Activated T-cell treated with anti-CD3 and anti-CD28 coated beads, Interleukin-2, amount 50 U/mL, for 72 hours (primary cell): ENCODE data around the gene CSF1R. TPM values are rescaled to one million over a fixed set of nuclear protein-coding genes. Genes with fewer than 3 reads are reported as not detected.

Experiments
- ATAC-seq, 2 donors: fragments of 150-1000 bp; cut with Tn5 transposase; replicated peaks in 1 of 2; 2 replicates each; pipeline ENCODE4 v1.10.0; 2021; ENCODE audit warnings: moderate library complexity in 2 of 2, mild to moderate bottlenecking in 1 of 2
- DNase-seq, 2 donors: peaks; one replicate each; pipeline ENCODE4 v3.0.0; 2021 to 2022; ENCODE audit warnings: mixed read lengths in 1 of 2
- H3K27ac Mint-ChIP-seq: one replicate; pipeline ENCODE4 v1.8.0; 2022; ENCODE audit warnings: mild to moderate bottlenecking, moderate library complexity, mixed read lengths
- H3K27me3 Mint-ChIP-seq: one replicate; pipeline ENCODE4 v1.8.0; 2022; ENCODE audit warnings: low read depth, mixed read lengths
- H3K36me3 Mint-ChIP-seq, 2 donors: one replicate each; pipeline ENCODE4 v1.8.0; 2022; ENCODE audit warnings: mixed read lengths in 2 of 2, mild to moderate bottlenecking in 1 of 2; ENCODE audit not compliant: insufficient read depth in 2 of 2
- H3K4me1 Mint-ChIP-seq: one replicate; pipeline ENCODE4 v1.8.0; 2022; ENCODE audit warnings: low read depth, mixed read lengths
- H3K4me3 Mint-ChIP-seq, 2 donors: one replicate each; pipeline ENCODE4 v1.8.0; 2022; ENCODE audit warnings: mild to moderate bottlenecking in 2 of 2, mixed read lengths in 2 of 2, moderate library complexity in 2 of 2
- H3K9me3 Mint-ChIP-seq, 2 donors: one replicate each; pipeline ENCODE4 v1.8.0; 2022; ENCODE audit warnings: mixed read lengths in 2 of 2
- total RNA-seq, 2 donors: library from RNA; stranded (reverse); gene quantifications; one replicate each; pipeline ENCODE4 v1.2.3, GENCODE V29; 2022

The CSF1R gene
- total RNA-seq, 2 donors from 2014 or later = 1.2 to 1.8 TPM

DNA sequence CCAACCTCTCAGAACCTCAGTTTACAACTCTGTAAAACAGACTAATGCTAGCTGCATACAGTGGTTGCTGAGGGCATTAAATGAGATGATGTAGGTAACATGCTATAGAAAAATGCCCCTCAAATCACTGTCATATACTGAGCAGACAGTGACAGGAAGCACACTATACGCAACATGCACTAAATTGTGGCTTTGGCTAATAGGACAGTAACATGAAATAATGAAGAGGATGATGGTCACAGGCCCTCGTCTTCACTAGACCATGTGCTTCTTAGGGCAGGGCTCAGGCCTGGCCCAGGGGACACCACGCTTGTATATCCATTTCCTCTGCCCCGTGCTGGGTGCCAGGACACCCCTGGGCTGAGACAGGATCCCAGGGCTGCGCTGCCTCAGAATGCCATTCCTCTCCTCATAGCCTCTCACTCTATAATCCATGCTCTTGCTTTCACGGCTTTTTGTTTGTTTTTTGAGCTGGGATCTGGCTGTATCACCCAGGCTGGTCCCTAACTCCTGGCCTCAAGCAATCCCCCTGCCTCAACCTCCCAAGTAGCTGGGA, 18.9 kb downstream of the CSF1R start:
- DNase-seq = no peak
- Mint-ChIP-seq H3K27me3 (peaks cover 7% of the 10 kb centered on the region), H3K27ac (no peak overlapping the region), H3K9me3 (no peaks in the 10 kb centered on the region), H3K4me1 (peaks cover 14% of the 10 kb centered on the region), H3K4me3 (no peak overlapping the region), H3K36me3 (no peaks in the 10 kb centered on the region)
- ATAC-seq = no peak

DNA sequence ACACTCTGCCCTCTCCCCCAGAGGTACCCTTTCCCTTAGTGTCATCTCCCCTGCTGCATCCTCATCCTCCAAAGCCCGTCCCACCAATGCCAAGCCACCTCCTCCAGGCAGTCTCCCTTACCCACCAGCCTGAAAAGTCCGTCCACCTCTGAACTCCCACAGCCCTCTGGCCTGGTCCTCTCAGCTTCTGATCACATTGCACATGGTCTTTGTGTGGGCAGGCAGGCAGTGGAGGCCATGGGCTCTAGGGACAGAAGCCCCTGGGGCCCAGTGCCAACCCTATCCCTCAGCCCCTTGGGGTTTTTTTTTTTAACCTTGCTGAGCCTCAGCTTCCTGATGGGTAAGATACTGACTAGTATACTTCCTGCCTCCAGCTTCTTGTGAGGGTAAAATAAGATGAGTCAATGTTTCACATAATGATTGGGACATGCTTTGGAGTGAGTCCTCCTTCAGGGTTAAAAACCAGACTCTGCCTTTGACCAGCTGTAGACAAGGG, 19.4 kb downstream of the CSF1R start:
- Mint-ChIP-seq H3K27ac (peak overlapping the region; percentile 76), H3K4me3 (peak overlapping the region; percentile 36 to 43), H3K9me3 (no peaks in the 10 kb centered on the region), H3K4me1 (peaks cover 14% of the 10 kb centered on the region), H3K36me3 (no peaks in the 10 kb centered on the region), H3K27me3 (peaks cover 7% of the 10 kb centered on the region)
- DNase-seq (peak; percentile 18 to 27), ATAC-seq (peak; percentile 93 to 97)

GRCh38 chr5:150066436-150066835, 19.9 kb downstream of the CSF1R start:
- H3K27me3 Mint-ChIP-seq = peaks cover 7% of the 10 kb centered on the region
- DNase-seq (no peak), ATAC-seq (no peak)
- H3K36me3 Mint-ChIP-seq = no peaks in the 10 kb centered on the region
- H3K4me3 Mint-ChIP-seq = no peak overlapping the region
- peaks cover 14% of the 10 kb centered on the region for H3K4me1 Mint-ChIP-seq
- no peaks in the 10 kb centered on the region for H3K9me3 Mint-ChIP-seq
- peak overlapping the region; percentile 76 for H3K27ac Mint-ChIP-seq

DNA sequence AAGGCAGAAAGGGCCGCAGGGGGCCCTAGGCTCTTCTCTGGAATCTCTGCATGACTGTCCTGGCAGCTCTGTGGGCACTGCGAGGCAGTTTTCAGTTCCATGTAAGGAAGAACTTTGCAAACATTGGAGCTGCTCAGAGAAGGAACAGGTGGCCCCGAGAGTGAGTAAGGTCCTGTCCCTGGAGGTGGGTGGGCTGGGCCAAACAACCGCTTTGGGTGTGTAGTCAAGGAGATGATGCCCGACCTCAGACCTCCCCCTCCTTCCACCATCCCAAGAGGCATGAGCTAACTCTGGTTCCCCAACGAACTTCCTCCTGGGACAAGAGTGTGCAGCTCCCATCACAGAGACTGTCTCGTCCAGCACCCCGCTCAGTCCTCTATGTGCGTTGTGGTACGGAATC, 20.5 kb downstream of the CSF1R start:
- DNase-seq (no peak), ATAC-seq (no peak)
- Mint-ChIP-seq H3K4me1 (peaks cover 14% of the 10 kb centered on the region), H3K36me3 (no peaks in the 10 kb centered on the region), H3K27ac (no peak overlapping the region), H3K4me3 (no peak overlapping the region), H3K27me3 (peaks cover 7% of the 10 kb centered on the region), H3K9me3 (no peaks in the 10 kb centered on the region)

GRCh38 chr5:150065346-150065745, 21.0 kb downstream of the CSF1R start:
- Mint-ChIP-seq H3K4me1 (peaks cover 14% of the 10 kb centered on the region), H3K4me3 (no peak overlapping the region), H3K27me3 (peaks cover 7% of the 10 kb centered on the region), H3K9me3 (no peaks in the 10 kb centered on the region), H3K36me3 (no peaks in the 10 kb centered on the region), H3K27ac (no peak overlapping the region)
- ATAC-seq (no peak), DNase-seq (no peak)

GRCh38 chr5:150064681-150065220, 21.6 kb downstream of the CSF1R start:
- H3K27ac Mint-ChIP-seq = no peak overlapping the region
- H3K4me3 Mint-ChIP-seq = no peak overlapping the region
- peaks cover 7% of the 10 kb centered on the region for H3K27me3 Mint-ChIP-seq
- no peaks in the 10 kb centered on the region for H3K9me3 Mint-ChIP-seq
- no peaks in the 10 kb centered on the region for H3K36me3 Mint-ChIP-seq
- DNase-seq (no peak), ATAC-seq (no peak)
- H3K4me1 Mint-ChIP-seq = peaks cover 14% of the 10 kb centered on the region

DNA sequence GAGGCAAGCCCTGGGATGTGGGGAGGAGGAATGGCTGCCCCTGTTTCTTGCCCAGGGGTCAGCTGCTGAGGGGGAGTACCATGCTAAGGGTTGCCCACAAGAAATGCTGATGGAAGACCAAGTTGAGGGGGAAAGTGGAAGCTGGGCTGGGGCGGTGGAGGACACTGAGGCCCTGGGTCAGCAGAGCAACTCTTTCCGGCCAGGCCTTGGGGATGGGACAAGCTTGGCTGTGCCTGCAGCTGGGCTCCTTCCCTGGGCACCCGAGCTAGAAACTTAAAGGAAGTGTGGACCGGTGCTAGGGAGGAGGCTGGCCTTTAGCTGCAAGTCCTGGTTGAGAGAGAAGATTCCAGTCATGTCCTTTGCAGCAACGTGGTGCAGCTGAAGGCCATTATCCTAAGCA, 22.7 kb downstream of the CSF1R start:
- Mint-ChIP-seq H3K27me3 (peaks cover 7% of the 10 kb centered on the region), H3K36me3 (no peaks in the 10 kb centered on the region), H3K4me1 (peaks cover 14% of the 10 kb centered on the region), H3K27ac (no peak overlapping the region), H3K9me3 (no peaks in the 10 kb centered on the region), H3K4me3 (no peak overlapping the region)
- no peak for ATAC-seq
- DNase-seq = no peak

- H3K27ac Mint-ChIP-seq = no peak overlapping the region
- no peaks in the 10 kb centered on the region for H3K9me3 Mint-ChIP-seq
- DNase-seq (no peak), ATAC-seq (no peak)
- peaks cover 14% of the 10 kb centered on the region for H3K4me1 Mint-ChIP-seq
- peaks cover 7% of the 10 kb centered on the region for H3K27me3 Mint-ChIP-seq
- H3K4me3 Mint-ChIP-seq = no peak overlapping the region
- no peaks in the 10 kb centered on the region for H3K36me3 Mint-ChIP-seq
Measured at GRCh38 chr5:150062216-150062922, 24.0 kb downstream of the CSF1R start.

DNA sequence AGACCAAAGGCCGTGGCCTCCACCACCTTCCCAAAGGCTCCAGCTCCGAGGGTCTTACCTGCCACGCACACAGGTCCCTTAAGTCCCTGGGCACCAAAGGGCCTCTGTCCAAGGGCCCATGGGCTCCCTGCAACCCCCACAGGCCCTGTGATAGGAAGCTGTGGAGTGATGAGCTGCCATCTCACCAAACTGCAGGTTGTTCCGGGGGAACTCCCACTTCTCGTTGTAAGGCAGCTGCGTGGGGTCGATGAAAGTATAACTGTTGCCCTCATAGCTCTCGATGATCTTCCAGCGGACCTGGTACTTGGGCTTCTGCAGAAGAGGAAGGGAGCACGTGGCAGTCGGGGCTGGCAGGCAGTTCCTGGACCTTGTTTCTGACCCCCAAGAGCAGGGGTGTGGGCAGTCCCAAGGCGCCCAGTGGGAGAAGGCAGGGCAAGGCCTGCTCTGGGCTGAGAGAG, 24.8 kb downstream of the CSF1R start:
- Mint-ChIP-seq H3K27ac (no peak overlapping the region), H3K4me1 (peaks cover 7% of the 10 kb centered on the region), H3K27me3 (peaks cover 7% of the 10 kb centered on the region), H3K4me3 (no peak overlapping the region), H3K9me3 (no peaks in the 10 kb centered on the region), H3K36me3 (no peaks in the 10 kb centered on the region)
- DNase-seq (no peak), ATAC-seq (no peak)

DNA sequence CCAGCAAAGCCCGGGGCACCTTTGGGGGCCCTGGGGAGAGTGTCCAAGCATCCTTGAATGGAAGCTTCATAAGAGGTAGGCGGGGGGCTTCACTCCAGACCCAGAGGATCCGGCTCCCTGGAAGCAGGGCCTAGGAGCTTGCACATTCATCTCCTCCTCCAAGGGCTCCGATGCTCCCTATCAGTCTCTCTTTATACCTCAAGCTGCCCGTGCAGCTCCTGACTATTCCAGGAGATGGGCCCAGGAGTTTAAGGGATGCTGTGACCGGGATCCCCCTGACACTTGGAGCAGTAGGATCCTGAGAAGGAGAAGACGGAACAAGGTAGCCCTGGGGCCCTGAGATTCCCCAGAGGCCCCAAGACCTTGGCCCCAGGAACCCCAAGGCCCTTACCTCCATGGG, 25.9 kb downstream of the CSF1R start:
- DNase-seq (no peak), ATAC-seq (no peak)
- H3K4me3 Mint-ChIP-seq = no peak overlapping the region
- H3K9me3 Mint-ChIP-seq = no peaks in the 10 kb centered on the region
- no peak overlapping the region for H3K27ac Mint-ChIP-seq
- H3K36me3 Mint-ChIP-seq = no peaks in the 10 kb centered on the region
- no peaks in the 10 kb centered on the region for H3K4me1 Mint-ChIP-seq
- H3K27me3 Mint-ChIP-seq = peaks cover 7% of the 10 kb centered on the region

DNA sequence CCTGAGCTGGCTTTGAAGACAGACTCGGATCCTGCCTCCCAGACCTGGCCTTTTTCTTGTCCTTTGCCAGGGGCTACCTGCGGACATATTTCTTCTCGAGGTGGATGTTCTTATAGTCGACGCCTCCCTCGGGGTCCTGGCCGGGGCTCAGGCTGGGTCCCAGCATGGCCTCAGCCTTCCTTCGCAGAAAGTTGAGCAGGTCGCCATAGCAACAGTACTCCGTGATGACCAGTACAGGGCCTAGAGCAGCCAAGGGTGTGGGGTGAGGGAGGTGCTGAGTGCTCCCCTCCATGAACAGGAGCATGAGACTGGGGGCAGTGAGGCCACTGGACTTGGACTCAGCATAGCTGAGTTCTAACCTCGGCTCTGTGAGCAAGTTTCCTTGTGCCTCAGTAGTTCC, 26.7 kb downstream of the CSF1R start:
- DNase-seq (no peak), ATAC-seq (no peak)
- H3K4me1 Mint-ChIP-seq = no peaks in the 10 kb centered on the region
- H3K36me3 Mint-ChIP-seq = no peaks in the 10 kb centered on the region
- H3K27ac Mint-ChIP-seq = no peak overlapping the region
- peaks cover 7% of the 10 kb centered on the region for H3K27me3 Mint-ChIP-seq
- no peak overlapping the region for H3K4me3 Mint-ChIP-seq
- H3K9me3 Mint-ChIP-seq = no peaks in the 10 kb centered on the region

DNA sequence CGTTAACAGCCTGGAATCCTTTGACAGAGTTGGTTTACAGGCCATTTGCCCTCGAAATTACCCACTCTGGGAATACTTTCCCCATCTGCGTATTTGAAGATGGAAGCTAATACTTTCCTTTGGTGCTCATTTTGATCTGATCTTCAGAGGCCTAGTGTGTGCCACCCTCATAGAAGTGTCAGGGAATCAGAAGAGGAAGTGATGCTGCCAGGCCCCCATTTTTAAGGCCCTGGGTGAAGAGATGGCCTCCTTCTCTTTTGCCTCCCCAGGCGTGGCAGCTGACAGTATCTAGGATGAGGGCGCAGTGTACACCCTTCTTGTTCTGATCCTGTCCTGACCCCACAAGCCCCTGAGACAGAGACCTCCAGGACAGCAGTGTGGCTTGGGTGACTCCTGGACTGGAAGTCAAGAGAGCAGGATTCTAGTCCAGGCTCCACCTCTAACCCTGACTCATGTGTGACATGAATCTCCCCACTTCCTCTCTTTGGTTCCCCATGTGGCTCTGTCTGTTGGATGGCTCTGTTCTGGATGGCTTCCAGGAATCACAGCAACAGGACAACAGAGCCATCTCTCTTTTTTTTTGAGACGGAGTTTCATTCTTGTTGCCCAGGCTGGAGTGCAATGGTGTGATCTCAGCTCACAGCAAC, 27.8 kb downstream of the CSF1R start:
- no peak overlapping the region for H3K4me3 Mint-ChIP-seq
- peak in 1 of 2 donors; percentile 39 for ATAC-seq
- no peaks in the 10 kb centered on the region for H3K9me3 Mint-ChIP-seq
- DNase-seq = no peak
- H3K36me3 Mint-ChIP-seq = no peaks in the 10 kb centered on the region
- peaks cover under 1% of the 10 kb centered on the region for H3K4me1 Mint-ChIP-seq
- H3K27ac Mint-ChIP-seq = no peak overlapping the region
- H3K27me3 Mint-ChIP-seq = peaks cover 6% of the 10 kb centered on the region

DNA sequence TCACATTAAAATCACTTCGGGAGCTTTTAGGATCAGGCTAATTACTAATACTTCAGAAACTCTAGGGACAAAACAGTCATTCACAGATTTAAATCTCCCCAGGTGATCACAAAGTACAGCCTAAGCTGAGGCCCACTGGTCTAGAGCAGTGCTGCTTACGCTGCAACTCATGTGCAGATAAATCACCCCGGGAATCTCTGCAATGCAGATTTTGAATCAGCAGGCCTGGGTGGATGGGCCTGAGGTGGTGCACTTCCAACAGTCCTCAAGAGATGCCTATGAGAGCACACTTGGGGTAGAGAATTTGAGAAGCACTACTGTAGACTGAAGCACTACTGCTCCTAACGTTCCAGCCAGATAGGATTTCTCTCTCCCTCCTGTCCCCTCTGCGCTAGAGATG, 28.4 kb downstream of the CSF1R start:
- no peaks in the 10 kb centered on the region for H3K9me3 Mint-ChIP-seq
- H3K36me3 Mint-ChIP-seq = peaks cover 1 to 2% of the 10 kb centered on the region in 2 donors
- ATAC-seq = no peak
- no peak overlapping the region for H3K27ac Mint-ChIP-seq
- H3K4me1 Mint-ChIP-seq = peaks cover 7% of the 10 kb centered on the region
- H3K27me3 Mint-ChIP-seq = peaks cover under 1% of the 10 kb centered on the region
- no peak overlapping the region for H3K4me3 Mint-ChIP-seq
- DNase-seq = no peak
